C4-2B (cell line): ENCODE measurements around the gene ASB6.

Experiments
- CTCF ChIP-seq: fragments of 450-650 bp; conservative IDR thresholded peaks from 2 replicates; pipeline ENCODE4 v1.5.1; 2017; ENCODE audit warnings: mild to moderate bottlenecking
- ZFX ChIP-seq: fragments of 450-650 bp; IDR thresholded peaks from 2 replicates; pipeline ENCODE4 v1.6.1; 2017

GRCh38 chr9:129632460-129632859 lies 9.5 kb downstream of the ASB6 start:
- TF ChIP-seq CTCF (no peak), ZFX (no peak)
